GM12875 (cell line): ENCODE data around the gene LMBR1.

Source experiments
- H3K4me3 ChIP-seq: one replicate; pipeline ENCODE4 v1.5.1; 2011; ENCODE audit warnings: low read depth, low read length, control low read depth
- TF ChIP-seq, protein P1 (sequence below): IDR thresholded peaks from 2 replicates; pipeline ENCODE4 v1.5.1; 2011; ENCODE audit warnings: low read depth, mild to moderate bottlenecking, control low read depth, inconsistent platforms, low read length, moderate library complexity, borderline replicate concordance; ENCODE audit not compliant: insufficient read depth

The LMBR1 gene

DNA sequence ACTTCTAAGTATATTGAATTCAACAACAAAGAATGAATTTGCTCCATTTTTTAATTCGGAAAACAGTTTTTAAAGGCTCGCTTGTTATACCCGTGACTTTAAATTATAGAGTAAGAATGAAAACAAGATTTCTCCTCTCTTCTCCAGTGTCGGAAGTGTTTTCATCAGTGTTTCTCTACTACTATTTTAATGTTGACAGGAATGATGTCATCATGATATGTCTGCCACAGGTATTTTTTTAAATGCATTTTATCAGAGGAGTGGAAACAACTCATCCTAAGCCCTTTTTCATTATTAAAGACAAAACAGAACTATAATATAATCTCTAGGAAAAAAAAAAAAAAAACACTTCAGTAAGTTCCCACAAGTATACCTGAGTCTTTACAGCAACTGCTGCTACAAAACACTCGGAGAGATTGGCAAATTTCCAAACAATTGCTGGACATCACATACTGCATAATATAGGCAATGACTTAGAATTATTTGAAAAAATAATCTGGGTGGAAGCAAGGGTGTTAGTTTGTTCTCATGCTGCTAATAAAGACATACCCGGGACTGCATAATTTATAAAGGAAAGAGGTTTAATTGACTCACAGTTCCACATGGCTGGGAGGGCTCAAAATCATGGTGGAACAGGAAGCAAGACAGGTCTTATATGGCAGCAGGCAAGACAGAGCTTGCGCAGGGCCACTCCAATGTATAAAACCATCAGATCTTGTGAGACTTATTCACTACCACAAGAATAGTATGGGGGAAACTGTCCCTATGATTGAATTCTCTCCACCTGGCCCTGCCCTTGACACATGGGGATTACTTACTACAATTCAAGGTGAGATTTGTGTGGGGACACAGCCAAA is 257.2 kb downstream of the LMBR1 start:
- H3K4me3 ChIP-seq, result no peak overlapping the region
- TF ChIP-seq, protein P1, sequence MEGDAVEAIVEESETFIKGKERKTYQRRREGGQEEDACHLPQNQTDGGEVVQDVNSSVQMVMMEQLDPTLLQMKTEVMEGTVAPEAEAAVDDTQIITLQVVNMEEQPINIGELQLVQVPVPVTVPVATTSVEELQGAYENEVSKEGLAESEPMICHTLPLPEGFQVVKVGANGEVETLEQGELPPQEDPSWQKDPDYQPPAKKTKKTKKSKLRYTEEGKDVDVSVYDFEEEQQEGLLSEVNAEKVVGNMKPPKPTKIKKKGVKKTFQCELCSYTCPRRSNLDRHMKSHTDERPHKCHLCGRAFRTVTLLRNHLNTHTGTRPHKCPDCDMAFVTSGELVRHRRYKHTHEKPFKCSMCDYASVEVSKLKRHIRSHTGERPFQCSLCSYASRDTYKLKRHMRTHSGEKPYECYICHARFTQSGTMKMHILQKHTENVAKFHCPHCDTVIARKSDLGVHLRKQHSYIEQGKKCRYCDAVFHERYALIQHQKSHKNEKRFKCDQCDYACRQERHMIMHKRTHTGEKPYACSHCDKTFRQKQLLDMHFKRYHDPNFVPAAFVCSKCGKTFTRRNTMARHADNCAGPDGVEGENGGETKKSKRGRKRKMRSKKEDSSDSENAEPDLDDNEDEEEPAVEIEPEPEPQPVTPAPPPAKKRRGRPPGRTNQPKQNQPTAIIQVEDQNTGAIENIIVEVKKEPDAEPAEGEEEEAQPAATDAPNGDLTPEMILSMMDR, result no peak

DNA sequence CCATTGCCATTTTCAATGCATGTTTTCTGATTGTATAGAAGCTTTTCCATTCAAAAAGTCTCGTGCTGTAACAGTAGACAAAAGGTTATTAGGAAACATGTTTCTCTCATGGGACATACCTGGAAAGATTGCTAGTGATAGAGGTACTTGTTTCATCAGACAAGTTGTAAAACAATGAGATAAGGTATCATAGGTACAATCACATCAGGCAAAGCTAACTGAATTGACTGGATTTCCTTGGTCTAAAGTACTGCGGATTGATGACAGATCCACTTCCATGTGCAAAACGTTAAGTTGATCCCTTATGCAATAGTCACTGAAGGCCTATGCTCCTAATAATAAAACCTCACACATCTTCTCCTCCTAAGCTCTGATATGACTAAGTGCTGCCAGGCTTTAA is 258.9 kb downstream of the LMBR1 start:
- TF ChIP-seq, protein P1, result no peak

DNA sequence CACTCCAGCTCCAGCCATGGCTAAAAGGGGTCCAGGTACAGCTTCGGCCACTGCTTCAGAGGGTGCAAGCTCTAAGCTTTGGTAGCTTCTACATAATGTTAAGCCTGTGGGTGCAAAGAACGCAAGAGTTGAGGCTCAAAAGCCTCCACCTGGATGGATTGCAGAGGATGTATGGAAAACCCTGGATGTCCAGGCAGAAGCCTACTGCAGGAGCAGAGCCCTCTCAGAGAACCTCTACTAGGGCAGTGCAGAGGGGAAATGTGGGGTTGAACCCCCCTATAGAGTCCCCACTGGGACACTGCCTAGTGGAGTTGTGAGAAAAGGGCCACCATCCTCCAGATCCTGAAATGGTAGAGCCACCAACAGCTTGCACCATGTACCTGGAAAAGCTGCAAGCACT is 263.1 kb downstream of the LMBR1 start:
- TF ChIP-seq, protein P1, result no peak

More for the DNA sequence above, 258.9 kb downstream of the LMBR1 start:
- H3K4me3 ChIP-seq, result no peak overlapping the region

DNA sequence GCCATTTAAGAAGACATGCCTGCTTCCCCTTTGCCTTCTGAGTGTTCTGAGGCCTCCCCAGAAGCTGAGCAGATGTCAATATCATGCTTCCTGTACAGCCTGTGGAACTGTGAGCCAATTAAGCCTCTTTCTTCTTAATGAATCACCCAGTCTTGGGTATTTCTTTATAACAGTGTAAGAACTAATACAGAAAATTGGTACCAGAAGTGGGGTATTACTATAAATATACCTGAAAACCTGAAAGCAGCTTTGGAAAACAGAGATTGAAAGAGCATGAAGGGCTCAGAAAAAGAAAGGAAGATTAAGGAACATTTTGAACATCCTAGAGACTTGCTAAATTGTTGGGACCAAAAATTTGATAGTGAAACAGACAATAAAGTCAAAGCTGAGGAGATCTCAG is 264.4 kb downstream of the LMBR1 start:
- TF ChIP-seq, protein P1, result no peak
- no peak overlapping the region for H3K4me3 ChIP-seq

More for the DNA sequence above, 263.1 kb downstream of the LMBR1 start:
- no peak overlapping the region for H3K4me3 ChIP-seq
